Thyroid gland (tissue), 4 donors: ENCODE measurements around the gene WBP1L. TPM values are rescaled to one million over a fixed set of nuclear protein-coding genes. Genes with fewer than 3 reads are reported as not detected.
"Not testable (repeated sequence)": the region's sequence is repeated elsewhere in the genome, so short reads cannot be mapped to it uniquely, and the experiment has no call there.

ENCODE experiments used
- DNase-seq, 2 donors: peaks; one replicate each; pipeline ENCODE4 v3.0.0-alpha.2; 2019
- H3K27ac ChIP-seq, 3 donors: fragments of 200-600 bp; sonication (generic); 1 replicate in 2 of 3; 2 replicates in 1 of 3; pipeline ENCODE4 v1.5.1; 2016 to 2019; ENCODE audit warnings: mild to moderate bottlenecking in 1 of 3, moderate library complexity in 1 of 3
- H3K27me3 ChIP-seq: fragments of 200-600 bp; sonication (generic); one replicate; pipeline ENCODE4 v1.5.1; 2019
- H3K36me3 ChIP-seq, 2 donors: fragments of 200-600 bp; sonication (generic); one replicate each; pipeline ENCODE4 v1.5.1; 2016 to 2019
- H3K4me1 ChIP-seq, 2 donors: fragments of 200-600 bp; sonication (generic); one replicate each; pipeline ENCODE4 v1.5.1; 2017 to 2019
- H3K4me3 ChIP-seq, 3 donors: fragments of 200-600 bp; sonication (generic); replicated peaks in 1 of 3; 1 replicate in 2 of 3; 2 replicates in 1 of 3; pipeline ENCODE4 v1.5.1; 2016; ENCODE audit warnings: mild to moderate bottlenecking in 1 of 3
- H3K9me3 ChIP-seq: fragments of 200-600 bp; sonication (generic); one replicate; pipeline ENCODE4 v1.5.1; 2017
- POLR2A ChIP-seq, 2 donors: fragments of 450-650 bp; IDR thresholded peaks; one replicate each; pipeline ENCODE4 v1.6.1; 2017; ENCODE audit warnings: antibody characterized with exemption in 2 of 2, mild to moderate bottlenecking in 2 of 2, moderate library complexity in 1 of 2
- WGBS, 2 donors: methylation state at CpG; one replicate each; pipeline ENCODE4 v1.1.5; 2017; 5-methylcytosine and 5-hydroxymethylcytosine counted together
- intact Hi-C: fragments of 100-400 bp; cut with DNase I; formaldehyde crosslinking; loops from one replicate; pipeline ENCODE4 v1.15.1; 2023
- total RNA-seq, 4 donors: library from RNA; depleted of rRNA; stranded (reverse); fragments of >200 nt; gene quantifications; one replicate each; pipeline ENCODE4 v1.2.3, GENCODE V29; 2016
- TF ChIP-seq, protein P1 (sequence below), 6 experiments: fragments of 200-600 bp in 3 of 6; fragments of 450-650 bp in 3 of 6; sonication (generic) in 3 of 6; IDR thresholded peaks; one replicate each; pipeline ENCODE4 v1.5.1; 2016 to 2019; ENCODE audit warnings: antibody characterized with exemption in 6 of 6, mild to moderate bottlenecking in 2 of 6, inconsistent platforms in 1 of 6, moderate library complexity in 1 of 6

Gene WBP1L
- total RNA-seq, 4 donors from 2014 or later, result 194 to 384 (median 314) TPM

- H3K9me3 ChIP-seq, result no peaks in the 10 kb centered on the region
- H3K36me3 ChIP-seq, result peaks cover 42 to 43% of the 10 kb centered on the region in 2 donors
- peaks cover 38 to 80% of the 10 kb centered on the region in 2 donors for H3K4me1 ChIP-seq
- 78 to 79% methylated on average over 19 to 23 of the region's 23 CpGs for WGBS, 2 donors
- peak overlapping the region; percentile 77 to 88 (median 78) for H3K27ac ChIP-seq
- no peaks in the 10 kb centered on the region for H3K27me3 ChIP-seq
- intact Hi-C loops, result loop anchor here (10.0 kb wide), 1 partner anchor 70 kb away; the partner anchor contains the start of gene WBP1L
- peak; percentile 75 to 82 for DNase-seq
- TF ChIP-seq POLR2A (IDR thresholded peaks at IDR 0.05), result peak in 1 of 2 donors; percentile 3
- TF ChIP-seq, protein P1, sequence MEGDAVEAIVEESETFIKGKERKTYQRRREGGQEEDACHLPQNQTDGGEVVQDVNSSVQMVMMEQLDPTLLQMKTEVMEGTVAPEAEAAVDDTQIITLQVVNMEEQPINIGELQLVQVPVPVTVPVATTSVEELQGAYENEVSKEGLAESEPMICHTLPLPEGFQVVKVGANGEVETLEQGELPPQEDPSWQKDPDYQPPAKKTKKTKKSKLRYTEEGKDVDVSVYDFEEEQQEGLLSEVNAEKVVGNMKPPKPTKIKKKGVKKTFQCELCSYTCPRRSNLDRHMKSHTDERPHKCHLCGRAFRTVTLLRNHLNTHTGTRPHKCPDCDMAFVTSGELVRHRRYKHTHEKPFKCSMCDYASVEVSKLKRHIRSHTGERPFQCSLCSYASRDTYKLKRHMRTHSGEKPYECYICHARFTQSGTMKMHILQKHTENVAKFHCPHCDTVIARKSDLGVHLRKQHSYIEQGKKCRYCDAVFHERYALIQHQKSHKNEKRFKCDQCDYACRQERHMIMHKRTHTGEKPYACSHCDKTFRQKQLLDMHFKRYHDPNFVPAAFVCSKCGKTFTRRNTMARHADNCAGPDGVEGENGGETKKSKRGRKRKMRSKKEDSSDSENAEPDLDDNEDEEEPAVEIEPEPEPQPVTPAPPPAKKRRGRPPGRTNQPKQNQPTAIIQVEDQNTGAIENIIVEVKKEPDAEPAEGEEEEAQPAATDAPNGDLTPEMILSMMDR (IDR thresholded peaks at IDR 0.05), result no peak
- no peak overlapping the region for H3K4me3 ChIP-seq
Observed at GRCh38 chr10:102814873-102815661, 71.3 kb downstream of the WBP1L start.

DNA sequence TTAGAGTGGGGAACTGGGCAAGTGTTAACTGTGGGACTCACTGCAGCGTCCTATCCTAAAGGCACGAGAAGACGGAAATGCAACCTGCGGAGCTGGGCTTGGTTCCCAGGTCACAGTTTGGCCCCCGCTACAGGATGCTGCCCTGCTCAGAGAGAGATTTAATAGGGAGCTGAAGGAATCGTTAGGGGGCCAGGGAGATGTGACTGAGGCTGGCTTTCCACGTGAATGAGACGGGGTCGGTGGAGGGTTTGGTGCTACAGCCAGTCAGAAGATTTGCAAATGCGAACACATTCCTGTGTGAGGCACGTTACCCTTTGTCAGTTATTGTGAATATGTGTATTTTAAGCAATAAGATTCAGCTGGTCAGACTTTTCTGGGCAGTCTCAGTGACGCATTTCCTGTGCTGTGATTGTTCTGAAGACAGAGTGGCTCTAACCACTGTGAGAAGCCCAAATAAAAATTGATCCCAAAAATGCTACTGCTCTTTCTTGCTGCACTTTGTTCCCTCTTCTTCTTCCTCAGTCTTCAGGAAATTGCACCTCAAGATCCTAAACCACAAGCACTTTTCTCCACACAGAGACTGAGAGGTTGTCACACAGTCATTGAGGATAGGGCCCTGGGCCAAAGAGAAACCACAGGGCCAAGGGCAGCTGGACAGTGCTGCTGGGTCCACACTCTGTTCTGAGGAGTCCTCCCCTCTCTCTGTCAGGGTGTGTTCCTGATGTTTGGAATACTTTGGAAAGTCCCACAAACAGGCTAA lies 72.2 kb downstream of the WBP1L start:
- Histone ChIP-seq H3K27ac (peak overlapping the region; percentile 77 to 88 (median 78)), H3K36me3 (peaks cover 37 to 41% of the 10 kb centered on the region in 2 donors), H3K4me1 (peaks cover 37 to 78% of the 10 kb centered on the region in 2 donors), H3K4me3 (no peak overlapping the region), H3K9me3 (no peaks in the 10 kb centered on the region), H3K27me3 (no peaks in the 10 kb centered on the region)
- 63 to 65% methylated on average over 12 of the region's 12 CpGs for WGBS, 2 donors
- DNase-seq, result no peak
- intact Hi-C loops, result loop anchor here (10.0 kb wide), 1 partner anchor 71 kb away; the partner anchor contains the start of gene WBP1L
- TF ChIP-seq POLR2A (IDR thresholded peaks at IDR 0.05), result peak in 1 of 2 donors; percentile 27
- TF ChIP-seq, protein P1 (IDR thresholded peaks at IDR 0.05), result no peak

DNA sequence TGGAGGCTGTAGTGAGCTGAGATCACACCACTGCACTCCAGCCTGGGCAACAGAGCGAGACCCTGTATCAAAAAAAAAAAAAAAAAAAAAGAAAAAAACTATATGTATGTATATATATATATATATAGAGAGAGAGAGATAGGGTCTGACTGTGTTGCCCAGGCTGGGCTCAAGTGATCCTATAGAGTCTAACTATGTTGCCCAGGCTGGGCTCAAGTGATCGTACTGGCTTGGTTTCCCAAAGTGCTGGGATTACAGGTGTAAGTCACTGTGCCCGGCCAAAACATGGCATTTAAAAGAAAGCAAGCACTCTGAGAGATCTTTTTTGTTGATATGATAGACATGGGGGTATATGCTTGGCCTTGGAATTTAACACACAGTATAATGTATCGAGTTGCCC lies 73.4 kb downstream of the WBP1L start:
- peak overlapping the region in 2 of 3 donors; percentile 13 to 78 for H3K27ac ChIP-seq
- no peak for TF ChIP-seq POLR2A (IDR thresholded peaks at IDR 0.05)
- TF ChIP-seq, protein P1 (IDR thresholded peaks at IDR 0.05), result no peak
- no peak overlapping the region for H3K4me3 ChIP-seq
- H3K36me3 ChIP-seq, result peaks cover 25 to 31% of the 10 kb centered on the region in 2 donors
- no peaks in the 10 kb centered on the region for H3K27me3 ChIP-seq
- no peak for DNase-seq
- intact Hi-C loops, result loop anchor here (10.0 kb wide), 1 partner anchor 72 kb away; the partner anchor contains the start of gene WBP1L
- peaks cover 28 to 77% of the 10 kb centered on the region in 2 donors for H3K4me1 ChIP-seq
- WGBS, 2 donors, result 95 to 96% methylated on average over 4 of the region's 4 CpGs
- no peaks in the 10 kb centered on the region for H3K9me3 ChIP-seq

DNA sequence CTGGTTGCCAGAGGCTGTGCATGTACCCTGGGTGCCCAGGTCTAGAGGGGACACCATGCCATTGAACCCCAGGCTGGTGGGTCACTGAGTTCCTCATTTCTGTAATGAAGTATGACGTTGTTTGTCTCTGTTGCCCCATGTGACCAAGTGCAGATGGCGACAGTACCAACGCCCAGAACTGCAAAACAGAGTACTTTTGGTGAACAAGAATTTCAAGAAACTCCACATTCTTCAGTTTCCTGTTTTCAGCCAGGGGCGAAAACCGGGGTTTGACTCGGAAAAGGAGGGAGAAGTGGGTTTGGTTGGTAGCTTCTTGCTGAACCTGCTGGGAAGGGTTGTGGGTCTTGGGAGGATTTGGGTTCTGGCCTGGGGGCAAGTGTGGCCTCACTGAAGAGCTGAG lies 75.3 kb downstream of the WBP1L start:
- intact Hi-C loops, result loop anchor here (10.0 kb wide), 1 partner anchor 74 kb away; the partner anchor contains the start of gene WBP1L
- Histone ChIP-seq H3K4me1 (peaks cover 28 to 63% of the 10 kb centered on the region in 2 donors), H3K36me3 (peaks cover 6 to 12% of the 10 kb centered on the region in 2 donors), H3K4me3 (no peak overlapping the region), H3K9me3 (no peaks in the 10 kb centered on the region), H3K27me3 (no peaks in the 10 kb centered on the region), H3K27ac (peak overlapping the region; percentile 17 to 72 (median 56))
- TF ChIP-seq POLR2A (IDR thresholded peaks at IDR 0.05), result no peak
- TF ChIP-seq, protein P1 (IDR thresholded peaks at IDR 0.05), result no peak
- WGBS, 2 donors, result 28 to 30% methylated on average over 6 of the region's 6 CpGs
- peak; percentile 43 to 48 for DNase-seq

DNA sequence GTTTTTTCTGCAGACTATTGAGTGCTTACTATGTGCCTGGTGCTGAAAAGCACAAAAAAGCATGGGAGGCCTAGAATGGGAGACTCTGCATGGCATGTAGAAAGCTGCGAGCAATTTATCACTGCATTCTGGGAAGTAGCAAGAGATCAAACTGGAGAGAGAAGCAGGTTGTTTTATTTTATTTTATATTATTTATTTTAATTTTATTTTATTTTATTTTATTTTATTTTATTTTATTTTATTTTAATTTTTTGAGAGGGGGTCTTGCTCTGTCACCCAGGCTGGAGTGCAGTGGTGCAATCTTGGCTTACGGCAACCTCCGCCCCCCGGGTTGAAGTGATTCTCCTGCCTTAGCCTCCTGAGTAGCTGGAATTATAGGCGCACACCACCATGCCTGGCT lies 76.3 kb downstream of the WBP1L start:
- H3K36me3 ChIP-seq, H3K27me3 ChIP-seq, DNase-seq, H3K4me3 ChIP-seq, intact Hi-C loops, H3K9me3 ChIP-seq: not testable (repeated sequence)
- peaks cover 24 to 53% of the 10 kb centered on the region in 2 donors for H3K4me1 ChIP-seq
- WGBS, 2 donors, result 96 to 97% methylated on average over 5 of the region's 5 CpGs
- H3K27ac ChIP-seq, result peak overlapping the region in 1 of 3 donors; percentile 72
